Smooth muscle cell (in vitro differentiated cells): ENCODE data around the gene WIPF3. TPM values are rescaled to one million over a fixed set of nuclear protein-coding genes. Genes with fewer than 3 reads are reported as not detected.

Source experiments
- DNase-seq: peaks from one replicate; lab custom pipeline; 2025; ENCODE audit not compliant: unreplicated experiment; lab: John Stamatoyannopoulos, UW
- H2AFZ ChIP-seq: fragments of 200-600 bp; sonication (generic); 2 replicates; pipeline ENCODE4 v1.6.0; 2016; ENCODE audit warnings: antibody characterized with exemption, low read depth, mild to moderate bottlenecking
- H3F3A ChIP-seq: fragments of 200-600 bp; sonication (generic); 2 replicates; pipeline ENCODE4 v1.6.0; 2017; ENCODE audit warnings: antibody characterized with exemption, low read depth
- H3K27ac ChIP-seq: fragments of 200-600 bp; sonication (generic); 2 replicates; pipeline ENCODE4 v1.5.1; 2016; ENCODE audit warnings: low read depth, mild to moderate bottlenecking
- H3K27me3 ChIP-seq: fragments of 200-600 bp; sonication (generic); 2 replicates; pipeline ENCODE4 v1.6.1; 2016; ENCODE audit warnings: low read depth, mild to moderate bottlenecking
- H3K36me3 ChIP-seq: fragments of 200-600 bp; sonication (generic); 2 replicates; pipeline ENCODE4 v1.5.1; 2016; ENCODE audit warnings: low read depth
- H3K4me1 ChIP-seq: fragments of 200-600 bp; sonication (generic); 2 replicates; pipeline ENCODE4 v1.5.1; 2016; ENCODE audit warnings: low read depth
- H3K4me2 ChIP-seq: fragments of 200-600 bp; sonication (generic); 2 replicates; pipeline ENCODE4 v1.6.0; 2016; ENCODE audit warnings: mild to moderate bottlenecking
- H3K4me3 ChIP-seq: fragments of 200-600 bp; sonication (generic); 2 replicates; pipeline ENCODE4 v1.5.1; 2016; ENCODE audit warnings: mild to moderate bottlenecking
- H3K79me2 ChIP-seq: fragments of 200-600 bp; sonication (generic); 2 replicates; pipeline ENCODE4 v1.6.0; 2016; ENCODE audit warnings: low read depth, mild to moderate bottlenecking
- H3K9ac ChIP-seq: fragments of 200-600 bp; sonication (generic); 2 replicates; pipeline ENCODE4 v1.6.0; 2016; ENCODE audit warnings: low read depth
- H3K9me3 ChIP-seq: fragments of 200-600 bp; sonication (generic); replicated peaks from 2 replicates; pipeline ENCODE4 v1.5.1; 2016; ENCODE audit warnings: low read depth
- H4K20me1 ChIP-seq: fragments of 200-600 bp; sonication (generic); 2 replicates; pipeline ENCODE4 v1.6.0; 2016; ENCODE audit warnings: low read depth
- WGBS: methylation state at CpG from one replicate; pipeline ENCODE4 v1.1.7; 2016; ENCODE audit warnings: low lambda C conversion rate; 5-methylcytosine and 5-hydroxymethylcytosine counted together
- polyA plus RNA-seq: library from polyadenylated mRNA; unstranded; fragments of >200 nt; fragmentation: Nextera tagmentation; extraction: Ambion mirVana; gene quantifications from 2 replicates; pipeline ENCODE4 v1.2.1, GENCODE V29; 2016
- total RNA-seq: library from RNA; depleted of rRNA; stranded (reverse); fragments of >200 nt; gene quantifications from 2 replicates; pipeline ENCODE4 v1.2.3, GENCODE V29; 2014
- TF ChIP-seq, protein P1 (sequence below): fragments of 200-600 bp; sonication (generic); IDR thresholded peaks from 2 replicates; pipeline ENCODE4 v1.5.1; 2017; ENCODE audit warnings: borderline replicate concordance, mild to moderate bottlenecking, antibody characterized with exemption; ENCODE audit not compliant: insufficient read depth, poor library complexity, severe bottlenecking

Gene WIPF3
- total and polyA plus RNA-seq, 2 experiments from 2014 or later: 0.22 TPM; not detected in 1

- Histone ChIP-seq H3K4me1 (peaks cover 3% of the 10 kb centered on the region), H4K20me1 (no peaks in the 10 kb centered on the region), H3K79me2 (no peaks in the 10 kb centered on the region), H3K4me2 (no peak overlapping the region), H3K27me3 (peaks cover 18% of the 10 kb centered on the region), H3K36me3 (no peaks in the 10 kb centered on the region), H3K27ac (no peak overlapping the region), H3K9me3 (no peaks in the 10 kb centered on the region), H3F3A (no peaks in the 10 kb centered on the region), H2AFZ (no peak overlapping the region), H3K9ac (no peak overlapping the region), H3K4me3 (no peak overlapping the region)
- 75% methylated on average over 2 of the region's 2 CpGs for WGBS
- TF ChIP-seq, protein P1, sequence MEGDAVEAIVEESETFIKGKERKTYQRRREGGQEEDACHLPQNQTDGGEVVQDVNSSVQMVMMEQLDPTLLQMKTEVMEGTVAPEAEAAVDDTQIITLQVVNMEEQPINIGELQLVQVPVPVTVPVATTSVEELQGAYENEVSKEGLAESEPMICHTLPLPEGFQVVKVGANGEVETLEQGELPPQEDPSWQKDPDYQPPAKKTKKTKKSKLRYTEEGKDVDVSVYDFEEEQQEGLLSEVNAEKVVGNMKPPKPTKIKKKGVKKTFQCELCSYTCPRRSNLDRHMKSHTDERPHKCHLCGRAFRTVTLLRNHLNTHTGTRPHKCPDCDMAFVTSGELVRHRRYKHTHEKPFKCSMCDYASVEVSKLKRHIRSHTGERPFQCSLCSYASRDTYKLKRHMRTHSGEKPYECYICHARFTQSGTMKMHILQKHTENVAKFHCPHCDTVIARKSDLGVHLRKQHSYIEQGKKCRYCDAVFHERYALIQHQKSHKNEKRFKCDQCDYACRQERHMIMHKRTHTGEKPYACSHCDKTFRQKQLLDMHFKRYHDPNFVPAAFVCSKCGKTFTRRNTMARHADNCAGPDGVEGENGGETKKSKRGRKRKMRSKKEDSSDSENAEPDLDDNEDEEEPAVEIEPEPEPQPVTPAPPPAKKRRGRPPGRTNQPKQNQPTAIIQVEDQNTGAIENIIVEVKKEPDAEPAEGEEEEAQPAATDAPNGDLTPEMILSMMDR: no peak
- no peak for DNase-seq
Observed at GRCh38 chr7:29795696-29796580, 10.4 kb upstream of the WIPF3 start.

- no peak overlapping the region for H3K4me3 ChIP-seq
- no peaks in the 10 kb centered on the region for H3K79me2 ChIP-seq
- no peaks in the 10 kb centered on the region for H4K20me1 ChIP-seq
- H2AFZ ChIP-seq: no peak overlapping the region
- H3K4me1 ChIP-seq: peaks cover 3% of the 10 kb centered on the region
- H3K27me3 ChIP-seq: peaks cover 31% of the 10 kb centered on the region
- 87% methylated on average over 7 of the region's 7 CpGs for WGBS
- H3K27ac ChIP-seq: no peak overlapping the region
- no peak overlapping the region for H3K4me2 ChIP-seq
- H3K9me3 ChIP-seq: no peaks in the 10 kb centered on the region
- DNase-seq: no peak
- no peaks in the 10 kb centered on the region for H3K36me3 ChIP-seq
- no peak overlapping the region for H3K9ac ChIP-seq
- TF ChIP-seq, protein P1: no peak
- H3F3A ChIP-seq: no peaks in the 10 kb centered on the region
Observed at GRCh38 chr7:29797112-29797944, 9.0 kb upstream of the WIPF3 start.

DNA sequence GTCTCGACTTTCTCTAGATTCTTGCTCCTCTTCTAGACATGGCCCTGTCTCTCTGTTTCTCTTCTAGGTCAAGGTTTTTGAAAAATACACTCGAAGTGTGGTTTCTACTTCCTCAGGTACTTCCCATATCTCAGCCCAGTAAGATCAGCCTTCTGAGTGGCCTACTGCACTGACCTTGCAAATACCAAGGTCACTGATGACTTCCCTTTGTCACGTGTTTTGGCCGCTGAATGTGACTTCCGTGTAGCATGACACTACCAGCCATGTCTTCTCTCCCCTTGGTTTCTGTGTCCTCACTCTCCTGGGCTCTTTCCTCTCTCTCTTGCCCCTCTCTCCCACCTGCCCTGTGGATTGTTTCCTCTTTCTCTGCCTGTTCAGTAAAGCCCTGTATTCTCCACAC, 7.9 kb upstream of the WIPF3 start:
- peaks cover 42% of the 10 kb centered on the region for H3K27me3 ChIP-seq
- no peak overlapping the region for H3K4me2 ChIP-seq
- no peak overlapping the region for H3K27ac ChIP-seq
- H3K9me3 ChIP-seq: no peaks in the 10 kb centered on the region
- no peak for DNase-seq
- H3K4me3 ChIP-seq: no peak overlapping the region
- H3K4me1 ChIP-seq: peaks cover 3% of the 10 kb centered on the region
- no peaks in the 10 kb centered on the region for H3K79me2 ChIP-seq
- no peaks in the 10 kb centered on the region for H3K36me3 ChIP-seq
- no peak overlapping the region for H2AFZ ChIP-seq
- 90% methylated on average over 5 of the region's 5 CpGs for WGBS
- no peaks in the 10 kb centered on the region for H4K20me1 ChIP-seq
- TF ChIP-seq, protein P1: no peak
- no peaks in the 10 kb centered on the region for H3F3A ChIP-seq
- H3K9ac ChIP-seq: no peak overlapping the region
